ENCODE data around the gene ADRM1. TPM values are rescaled to one million over a fixed set of nuclear protein-coding genes. Genes with fewer than 3 reads are reported as not detected.

ADRM1 gene
- total RNA-seq, 1 donor, result 81.3 TPM

DNA sequence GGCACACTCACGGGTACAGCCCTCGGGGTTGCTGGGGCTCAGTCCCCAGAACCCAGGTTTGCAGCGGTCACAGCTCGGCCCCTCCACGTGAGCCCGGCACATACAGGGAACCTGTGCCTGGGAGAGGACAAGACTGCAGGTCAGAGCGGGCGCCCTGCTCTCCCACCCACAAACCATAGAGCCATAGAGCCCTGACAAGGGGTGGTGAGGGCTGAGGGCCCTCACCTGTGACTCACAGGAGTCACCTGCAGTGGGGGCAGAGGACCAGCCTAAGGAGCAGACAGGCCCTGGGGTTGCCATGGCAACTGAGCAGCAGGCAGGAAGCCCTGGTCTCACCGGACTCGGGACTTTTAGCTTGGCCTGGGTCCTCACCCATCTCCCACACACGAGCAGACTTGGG lies 33.5 kb downstream of the ADRM1 start:
- no peak overlapping the region for H3K4me3 ChIP-seq (ENCODE audit: low read depth, low read length)
- TF ChIP-seq, protein P1, sequence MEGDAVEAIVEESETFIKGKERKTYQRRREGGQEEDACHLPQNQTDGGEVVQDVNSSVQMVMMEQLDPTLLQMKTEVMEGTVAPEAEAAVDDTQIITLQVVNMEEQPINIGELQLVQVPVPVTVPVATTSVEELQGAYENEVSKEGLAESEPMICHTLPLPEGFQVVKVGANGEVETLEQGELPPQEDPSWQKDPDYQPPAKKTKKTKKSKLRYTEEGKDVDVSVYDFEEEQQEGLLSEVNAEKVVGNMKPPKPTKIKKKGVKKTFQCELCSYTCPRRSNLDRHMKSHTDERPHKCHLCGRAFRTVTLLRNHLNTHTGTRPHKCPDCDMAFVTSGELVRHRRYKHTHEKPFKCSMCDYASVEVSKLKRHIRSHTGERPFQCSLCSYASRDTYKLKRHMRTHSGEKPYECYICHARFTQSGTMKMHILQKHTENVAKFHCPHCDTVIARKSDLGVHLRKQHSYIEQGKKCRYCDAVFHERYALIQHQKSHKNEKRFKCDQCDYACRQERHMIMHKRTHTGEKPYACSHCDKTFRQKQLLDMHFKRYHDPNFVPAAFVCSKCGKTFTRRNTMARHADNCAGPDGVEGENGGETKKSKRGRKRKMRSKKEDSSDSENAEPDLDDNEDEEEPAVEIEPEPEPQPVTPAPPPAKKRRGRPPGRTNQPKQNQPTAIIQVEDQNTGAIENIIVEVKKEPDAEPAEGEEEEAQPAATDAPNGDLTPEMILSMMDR (IDR thresholded peaks at IDR 0.05; ENCODE audit: insufficient read depth, low read length), result no peak
- DNase-seq (ENCODE audit: low read depth), result no peak

DNA sequence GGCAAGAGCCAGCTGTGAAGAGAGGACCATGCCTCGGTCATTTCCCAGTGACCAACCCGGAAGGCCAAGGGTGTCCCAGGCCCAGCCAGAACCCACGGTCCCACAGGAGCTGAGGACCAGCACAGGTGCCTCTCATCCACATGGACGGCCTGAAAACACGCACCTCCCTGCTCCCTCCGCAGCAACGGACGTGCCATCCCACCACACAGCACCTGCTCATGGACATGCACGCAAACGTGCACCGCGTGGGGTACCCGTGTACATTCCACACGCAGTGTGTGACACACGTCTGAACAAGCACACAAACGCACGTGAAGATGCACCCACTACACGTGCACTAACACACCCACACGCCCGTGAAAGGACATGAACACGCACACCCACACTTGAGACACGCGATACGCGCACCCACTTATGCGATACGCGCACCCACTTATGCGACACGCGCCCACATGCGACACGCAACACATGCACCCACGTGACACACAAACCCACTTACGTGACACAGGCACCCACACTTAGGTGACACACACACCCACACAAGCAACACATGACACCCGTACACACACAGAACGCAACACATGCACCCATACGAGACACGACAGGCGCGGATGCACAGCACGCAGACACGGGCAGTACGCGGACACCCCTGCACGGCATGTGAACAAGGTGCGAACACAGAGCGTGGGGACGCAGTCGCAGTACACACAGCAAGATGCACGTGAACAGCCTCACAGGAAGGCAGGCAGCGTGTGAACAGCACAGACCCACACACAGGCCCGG lies 34.2 kb downstream of the ADRM1 start:
- TF ChIP-seq, protein P1 (IDR thresholded peaks at IDR 0.05; ENCODE audit: insufficient read depth, low read length), result no peak
- no peak overlapping the region for H3K4me3 ChIP-seq (ENCODE audit: low read depth, low read length)
- DNase-seq (ENCODE audit: low read depth), result no peak

GRCh38 chr20:62337558-62338293 lies 34.9 kb downstream of the ADRM1 start:
- DNase-seq (ENCODE audit: low read depth), result no peak
- TF ChIP-seq, protein P1 (IDR thresholded peaks at IDR 0.05; ENCODE audit: insufficient read depth, low read length), result no peak
- no peak overlapping the region for H3K4me3 ChIP-seq (ENCODE audit: low read depth, low read length)

DNA sequence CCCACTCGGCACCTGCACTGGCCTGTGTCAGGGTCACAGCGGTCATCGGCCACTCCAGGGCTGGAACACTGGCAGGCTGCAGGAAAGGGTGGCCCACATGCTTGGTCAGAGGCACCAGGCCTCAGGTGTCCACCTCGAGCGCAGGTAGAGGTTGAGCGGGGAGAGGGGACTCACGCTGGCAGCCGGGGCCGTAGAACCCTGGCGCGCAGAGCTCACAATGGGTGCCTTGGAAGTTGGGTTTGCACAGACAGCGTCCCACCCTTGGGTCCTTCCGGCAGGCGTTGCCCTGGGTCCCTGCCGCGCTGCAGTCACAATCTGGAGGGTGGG lies 35.5 kb downstream of the ADRM1 start:
- TF ChIP-seq, protein P1 (IDR thresholded peaks at IDR 0.05; ENCODE audit: insufficient read depth, low read length), result no peak
- no peak for DNase-seq (ENCODE audit: low read depth)
- no peak overlapping the region for H3K4me3 ChIP-seq (ENCODE audit: low read depth, low read length)

DNA sequence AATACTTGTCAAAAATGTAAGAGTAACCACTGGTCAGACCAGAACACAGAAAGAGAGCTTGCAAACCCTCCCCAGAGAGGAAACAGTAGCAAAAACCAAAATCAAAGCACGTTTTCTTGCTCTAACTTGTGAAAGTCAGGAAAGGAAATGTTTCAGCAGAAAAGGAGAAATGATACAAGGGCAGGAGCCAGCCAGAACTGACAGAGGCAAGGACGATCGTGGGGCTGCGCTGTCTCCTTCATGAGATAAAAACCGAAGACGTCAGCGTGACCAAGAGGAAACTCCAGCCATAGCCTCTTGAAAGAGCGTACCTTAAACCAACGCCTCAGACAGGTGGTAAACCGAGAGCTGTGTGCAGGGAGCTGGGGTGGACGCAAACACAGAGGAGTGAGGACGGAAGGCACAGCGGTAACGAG lies 36.9 kb downstream of the ADRM1 start:
- TF ChIP-seq, protein P1 (IDR thresholded peaks at IDR 0.05; ENCODE audit: insufficient read depth, low read length), result no peak
- no peak for DNase-seq (ENCODE audit: low read depth)
- no peak overlapping the region for H3K4me3 ChIP-seq (ENCODE audit: low read depth, low read length)

DNA sequence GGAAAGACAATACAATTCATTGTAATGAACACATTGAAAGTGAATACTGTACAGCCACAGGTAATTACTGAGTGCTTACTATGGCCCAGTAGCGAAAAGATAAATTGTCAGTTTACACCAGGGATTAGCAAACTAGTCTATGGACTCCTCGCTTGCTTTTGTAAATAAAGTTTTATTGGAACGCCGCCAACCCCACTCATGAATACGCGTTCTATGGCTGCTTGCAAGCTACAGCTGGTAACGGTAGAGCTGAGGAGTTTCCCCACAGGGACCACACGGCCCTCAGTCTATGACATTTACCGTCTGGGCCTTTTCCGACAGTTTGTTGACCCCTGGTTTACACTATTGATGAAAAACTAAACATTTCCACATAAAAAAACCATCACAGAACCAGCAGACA lies 40.1 kb downstream of the ADRM1 start:
- no peak for DNase-seq (ENCODE audit: low read depth)
- no peak overlapping the region for H3K4me3 ChIP-seq (ENCODE audit: low read depth, low read length)
- TF ChIP-seq, protein P1 (IDR thresholded peaks at IDR 0.05; ENCODE audit: insufficient read depth, low read length), result no peak

All from fibroblast of the aortic adventitia (primary cell).